ENCODE results near the gene ULK3. TPM values are rescaled to one million over a fixed set of nuclear protein-coding genes. Genes with fewer than 3 reads are reported as not detected.
A peak's percentile ranks its signal among the peaks of the same experiment; 100 is the strongest.

Gene ULK3
- total RNA-seq, 6 experiments from 2014 or later = 19.7 to 25.1 (median 22.1) TPM

DNA sequence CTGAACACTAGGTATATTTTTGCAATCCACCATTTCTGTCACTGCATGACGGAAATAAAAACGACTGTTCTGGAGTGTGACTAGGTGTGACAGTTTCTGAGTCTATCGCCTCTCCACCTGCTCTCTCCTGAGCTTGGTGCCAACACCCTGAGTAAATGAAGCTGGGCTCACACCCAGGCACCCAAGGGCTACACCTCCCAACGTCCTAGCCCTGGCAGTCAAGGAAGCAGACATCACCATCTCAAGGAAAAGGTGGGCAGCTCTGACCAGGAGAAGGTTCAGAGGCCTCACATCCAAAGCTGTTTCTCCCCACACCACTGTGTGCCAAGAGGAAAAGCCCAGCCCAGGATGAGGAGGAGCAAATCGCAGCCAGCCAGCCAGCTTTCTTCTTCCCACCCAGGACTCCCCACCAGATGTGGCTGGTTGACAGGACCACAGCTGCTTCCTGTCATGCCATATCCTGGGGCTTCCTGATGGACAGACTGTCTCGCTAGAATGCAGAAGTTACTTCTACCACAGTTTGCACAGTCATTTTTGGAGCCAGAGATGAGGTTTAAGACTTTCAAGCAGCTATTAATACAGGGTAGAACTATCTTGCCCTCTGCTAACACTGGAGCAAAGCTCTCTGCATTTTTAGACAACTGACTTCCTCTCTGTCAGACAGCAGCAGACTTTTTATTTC is 26.9 kb upstream of the ULK3 start:
- Histone ChIP-seq H3K4me3 (no peak overlapping the region), H3K4me1 (peaks cover 0 to 71% (median 19%) of the 10 kb centered on the region in 4 donors), H3K27me3 (no peaks in the 10 kb centered on the region), H3K36me3 (no peaks in the 10 kb centered on the region), H3K27ac (peak overlapping the region; percentile 13 to 42 (median 19)), H3K9me3 (no peaks in the 10 kb centered on the region)
- 57% methylated on average over 3 of the region's 6 CpGs for WGBS (ENCODE audit: insufficient coverage, low coverage, low lambda C conversion rate, missing lambda C conversion rate)
- DNase-seq (peak; percentile 43 to 66 (median 60)), ATAC-seq (peak in 2 of 4 donors; percentile 7)
- peak; percentile 38 for TF ChIP-seq POLR2A (IDR thresholded peaks at IDR 0.05)
- TF ChIP-seq, protein P1, sequence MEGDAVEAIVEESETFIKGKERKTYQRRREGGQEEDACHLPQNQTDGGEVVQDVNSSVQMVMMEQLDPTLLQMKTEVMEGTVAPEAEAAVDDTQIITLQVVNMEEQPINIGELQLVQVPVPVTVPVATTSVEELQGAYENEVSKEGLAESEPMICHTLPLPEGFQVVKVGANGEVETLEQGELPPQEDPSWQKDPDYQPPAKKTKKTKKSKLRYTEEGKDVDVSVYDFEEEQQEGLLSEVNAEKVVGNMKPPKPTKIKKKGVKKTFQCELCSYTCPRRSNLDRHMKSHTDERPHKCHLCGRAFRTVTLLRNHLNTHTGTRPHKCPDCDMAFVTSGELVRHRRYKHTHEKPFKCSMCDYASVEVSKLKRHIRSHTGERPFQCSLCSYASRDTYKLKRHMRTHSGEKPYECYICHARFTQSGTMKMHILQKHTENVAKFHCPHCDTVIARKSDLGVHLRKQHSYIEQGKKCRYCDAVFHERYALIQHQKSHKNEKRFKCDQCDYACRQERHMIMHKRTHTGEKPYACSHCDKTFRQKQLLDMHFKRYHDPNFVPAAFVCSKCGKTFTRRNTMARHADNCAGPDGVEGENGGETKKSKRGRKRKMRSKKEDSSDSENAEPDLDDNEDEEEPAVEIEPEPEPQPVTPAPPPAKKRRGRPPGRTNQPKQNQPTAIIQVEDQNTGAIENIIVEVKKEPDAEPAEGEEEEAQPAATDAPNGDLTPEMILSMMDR (IDR thresholded peaks at IDR 0.05) = no peak
- intact Hi-C loops (cut with DNase I) = no loop called here

DNA sequence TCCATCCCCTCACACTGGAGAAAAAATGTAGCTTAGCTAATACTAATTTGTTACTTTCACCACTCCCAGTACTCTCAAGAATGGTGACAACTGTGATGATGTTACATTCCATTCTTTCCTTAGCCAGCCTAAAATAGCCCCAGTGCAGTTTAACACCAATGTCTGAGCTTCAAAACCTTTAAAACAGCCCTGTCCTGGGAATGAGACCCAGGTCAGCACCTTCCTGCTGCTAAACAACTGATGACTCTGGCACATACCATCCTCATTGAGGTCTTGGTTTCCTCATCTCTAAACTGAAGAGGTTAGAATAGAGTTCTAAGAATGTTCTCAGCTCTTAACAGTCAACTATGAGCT is 26.4 kb upstream of the ULK3 start:
- ATAC-seq (no peak), DNase-seq (no peak)
- no peaks in the 10 kb centered on the region for H3K27me3 ChIP-seq
- H3K36me3 ChIP-seq = no peaks in the 10 kb centered on the region
- intact Hi-C loops (cut with DNase I) = no loop called here
- peak overlapping the region in 1 of 3 donors; percentile 42 for H3K27ac ChIP-seq
- H3K4me1 ChIP-seq = peaks cover 0 to 71% (median 19%) of the 10 kb centered on the region in 4 donors
- TF ChIP-seq POLR2A (IDR thresholded peaks at IDR 0.05) = no peak
- TF ChIP-seq, protein P1 (IDR thresholded peaks at IDR 0.05) = no peak
- H3K4me3 ChIP-seq = no peak overlapping the region
- no peaks in the 10 kb centered on the region for H3K9me3 ChIP-seq

DNA sequence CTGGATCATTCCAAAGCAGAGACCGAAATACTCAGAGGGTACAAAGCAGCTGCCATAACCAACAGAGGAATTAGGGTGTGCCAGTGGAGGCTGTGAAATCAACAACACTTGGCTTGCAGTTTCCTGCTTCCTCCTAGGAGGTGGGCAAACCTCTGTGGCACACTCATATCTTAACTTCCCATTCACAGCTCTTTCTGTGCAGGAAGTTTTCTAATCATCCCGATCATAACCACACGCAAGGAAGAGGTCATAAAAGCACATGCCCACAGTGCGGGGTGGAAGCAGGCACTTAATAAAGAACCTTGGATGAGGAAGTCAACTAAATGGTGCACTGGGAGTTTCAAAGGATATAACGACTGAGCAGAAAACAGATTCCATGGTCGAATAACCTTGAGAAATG is 25.1 kb upstream of the ULK3 start:
- Histone ChIP-seq H3K9me3 (no peaks in the 10 kb centered on the region), H3K36me3 (no peaks in the 10 kb centered on the region), H3K27me3 (no peaks in the 10 kb centered on the region), H3K27ac (peak overlapping the region in 1 of 3 donors; percentile 43), H3K4me3 (no peak overlapping the region), H3K4me1 (peaks cover 0 to 63% (median 19%) of the 10 kb centered on the region in 4 donors)
- intact Hi-C loops (cut with DNase I) = no loop called here
- TF ChIP-seq, protein P1 (IDR thresholded peaks at IDR 0.05) = no peak
- no peak for TF ChIP-seq POLR2A (IDR thresholded peaks at IDR 0.05)
- DNase-seq = no peak
- ATAC-seq = peak in 1 of 4 donors; percentile 4
- WGBS (ENCODE audit: insufficient coverage, low coverage, low lambda C conversion rate, missing lambda C conversion rate) = 51% methylated on average over 6 of the region's 6 CpGs

DNA sequence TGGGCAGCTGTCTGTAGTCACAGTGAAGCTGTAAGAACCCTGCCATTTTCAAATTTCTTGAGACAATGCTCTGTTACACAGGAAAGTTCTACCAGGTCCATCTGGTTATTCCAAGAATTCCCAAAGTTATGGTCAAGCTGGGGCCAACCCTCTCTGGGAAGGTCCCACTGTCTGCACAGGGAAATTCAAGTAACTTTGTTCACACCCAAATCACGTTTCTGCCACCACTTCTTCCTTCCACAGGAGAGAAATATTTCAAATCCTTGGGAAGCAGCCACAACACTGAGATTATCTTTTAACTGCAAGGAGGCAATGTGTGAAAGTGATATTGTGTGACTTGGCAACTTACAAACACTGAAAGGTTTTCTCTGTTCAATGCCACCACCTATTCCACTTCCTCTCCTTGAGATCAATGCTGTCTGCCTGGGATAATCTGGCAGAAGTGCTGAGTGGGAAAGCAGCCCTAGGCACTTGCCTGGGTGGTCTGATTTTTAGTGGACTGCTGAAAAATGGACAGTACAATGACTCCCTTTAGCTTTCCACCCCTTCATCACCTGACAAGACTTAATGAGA is 24.6 kb upstream of the ULK3 start:
- WGBS (ENCODE audit: insufficient coverage, low coverage, low lambda C conversion rate, missing lambda C conversion rate) = 20% methylated on average over 1 of the region's 1 CpG
- no peak for TF ChIP-seq POLR2A (IDR thresholded peaks at IDR 0.05)
- TF ChIP-seq, protein P1 (IDR thresholded peaks at IDR 0.05) = no peak
- Histone ChIP-seq H3K27me3 (no peaks in the 10 kb centered on the region), H3K4me1 (peaks cover 0 to 63% (median 19%) of the 10 kb centered on the region in 4 donors), H3K27ac (peak overlapping the region in 1 of 3 donors; percentile 26), H3K36me3 (no peaks in the 10 kb centered on the region), H3K4me3 (no peak overlapping the region), H3K9me3 (no peaks in the 10 kb centered on the region)
- no peak for DNase-seq
- intact Hi-C loops (cut with DNase I) = no loop called here
- peak in 1 of 4 donors; percentile 9 for ATAC-seq
